GM21786 (cell line): Measurements from ENCODE around the gene SCGN.

Experiments
- ATAC-seq: cut with Tn5 transposase; IDR thresholded peaks from one replicate; pipeline ENCODE4 v1.9.1; 2021; ENCODE audit not compliant: unreplicated experiment

Gene SCGN

DNA sequence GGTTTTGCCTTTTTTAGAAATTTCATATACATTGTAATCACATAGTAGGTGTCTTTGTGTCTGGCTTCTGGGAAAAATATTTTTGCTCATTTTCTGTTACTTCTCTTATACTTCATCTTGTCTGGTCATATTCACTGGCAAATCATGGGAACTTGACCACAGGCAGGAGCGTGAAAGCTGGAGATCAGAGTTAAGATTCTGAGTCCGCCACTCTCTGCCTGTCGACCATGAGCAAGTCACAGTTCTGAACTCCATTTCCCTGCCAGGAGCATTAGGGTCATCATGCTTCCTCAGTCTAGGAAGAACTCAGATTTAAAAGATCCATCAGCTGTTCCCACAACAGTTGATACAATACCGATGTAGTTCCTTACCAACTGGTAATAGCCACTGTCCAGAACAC is 12.4 kb upstream of the SCGN start:
- ATAC-seq = no peak

DNA sequence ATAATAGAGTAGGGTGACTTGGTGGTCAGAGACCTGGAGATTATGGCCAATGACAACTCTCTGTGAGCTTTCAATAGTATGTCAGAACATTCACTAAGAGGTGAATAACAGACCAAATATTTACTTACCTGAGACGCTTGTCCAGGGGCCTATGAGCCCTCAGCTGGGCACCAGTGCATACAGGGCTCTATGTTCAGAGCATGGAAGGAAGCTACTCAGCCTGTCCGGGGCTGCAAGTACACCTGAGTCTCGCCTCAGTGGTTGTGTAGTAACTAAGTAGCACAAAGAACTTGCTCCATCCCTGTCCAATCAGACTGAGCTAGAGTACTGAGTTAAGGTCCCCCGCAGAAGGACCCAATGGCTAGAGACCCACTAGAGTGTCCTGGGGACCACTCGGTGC is 11.6 kb upstream of the SCGN start:
- ATAC-seq = no peak

- no peak for ATAC-seq
Observed at GRCh38 chr6:25640891-25641290, 11.1 kb upstream of the SCGN start.

DNA sequence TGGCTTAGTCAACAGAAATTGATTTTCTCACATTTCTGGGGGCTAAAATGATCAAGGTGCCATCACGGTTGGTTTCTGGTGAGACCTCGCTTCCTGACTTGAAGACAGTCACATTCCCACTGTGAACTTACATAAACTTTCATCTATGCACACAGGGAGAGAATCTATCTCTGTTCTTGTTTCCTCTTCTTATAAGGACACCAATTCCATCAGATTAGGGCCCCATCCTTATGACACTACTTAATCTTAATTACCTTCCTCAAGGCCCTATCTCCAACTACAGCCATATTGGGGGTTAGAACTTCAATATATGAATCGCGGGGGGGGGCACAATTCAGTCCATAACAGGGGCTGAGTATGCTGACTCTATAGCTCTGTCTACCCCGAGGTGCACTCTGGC is 10.6 kb upstream of the SCGN start:
- no peak for ATAC-seq

GRCh38 chr6:25641940-25642666 is 9.9 kb upstream of the SCGN start:
- ATAC-seq = no peak

GRCh38 chr6:25642667-25643328 is 9.2 kb upstream of the SCGN start:
- ATAC-seq = no peak

DNA sequence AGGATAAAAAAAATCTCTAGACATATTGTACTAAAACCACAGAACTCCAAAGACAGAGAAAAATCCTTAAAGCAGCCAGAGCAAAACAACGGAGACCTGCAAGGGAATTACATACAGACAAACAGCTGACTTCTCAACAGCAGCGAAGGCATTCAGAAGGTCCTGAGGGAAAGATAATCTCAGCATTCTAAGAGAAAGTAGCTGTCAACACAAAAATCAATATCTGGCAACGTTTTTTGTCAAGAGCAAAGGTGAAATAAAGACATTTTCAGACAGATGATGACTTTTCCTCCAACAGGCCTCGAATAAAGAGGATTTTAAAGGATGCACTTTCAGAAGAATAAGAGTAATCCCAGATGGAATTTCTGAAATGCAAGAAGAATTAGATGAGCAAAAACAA is 6.1 kb upstream of the SCGN start:
- no peak for ATAC-seq

DNA sequence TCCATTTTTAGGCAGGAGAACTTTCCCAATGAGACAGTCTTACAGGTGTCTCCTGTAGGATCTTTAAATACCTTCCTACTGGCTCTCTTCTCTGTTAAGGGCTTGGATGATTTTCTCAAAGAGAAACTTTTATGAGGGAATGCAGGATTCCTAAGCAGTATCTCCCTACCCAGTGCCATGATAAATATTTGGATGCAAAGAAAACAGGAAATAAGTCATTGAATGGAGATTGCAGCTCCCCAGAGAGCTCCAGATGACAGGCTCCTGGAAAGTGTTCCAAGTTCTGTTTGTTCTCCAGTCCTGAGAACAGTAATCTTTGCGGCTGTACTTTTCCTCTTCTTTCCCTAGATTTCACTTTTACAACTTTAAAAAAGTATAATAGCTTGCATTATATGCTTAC is 2.4 kb upstream of the SCGN start:
- ATAC-seq = no peak

DNA sequence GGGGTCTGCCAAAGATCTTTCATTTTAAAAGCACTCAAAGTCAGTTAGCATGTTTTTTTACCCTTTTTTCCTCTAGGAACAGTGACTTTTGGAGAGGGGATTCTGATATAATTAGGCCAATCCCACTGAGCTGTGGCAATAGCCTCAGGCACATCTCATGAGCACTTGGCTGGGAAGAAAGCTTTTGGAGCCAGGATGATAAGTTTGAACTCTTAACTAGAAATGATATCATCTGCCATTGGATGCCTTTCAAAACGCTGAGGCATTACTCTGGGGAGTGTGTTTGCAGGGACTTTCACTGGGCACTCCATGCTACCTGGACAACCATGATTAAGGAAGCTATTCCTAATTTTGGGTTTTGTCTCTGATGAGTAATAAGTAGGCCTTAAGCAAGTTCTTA is 3.7 kb downstream of the SCGN start:
- ATAC-seq = no peak

GRCh38 chr6:25659633-25660368 is 7.8 kb downstream of the SCGN start:
- no peak for ATAC-seq

DNA sequence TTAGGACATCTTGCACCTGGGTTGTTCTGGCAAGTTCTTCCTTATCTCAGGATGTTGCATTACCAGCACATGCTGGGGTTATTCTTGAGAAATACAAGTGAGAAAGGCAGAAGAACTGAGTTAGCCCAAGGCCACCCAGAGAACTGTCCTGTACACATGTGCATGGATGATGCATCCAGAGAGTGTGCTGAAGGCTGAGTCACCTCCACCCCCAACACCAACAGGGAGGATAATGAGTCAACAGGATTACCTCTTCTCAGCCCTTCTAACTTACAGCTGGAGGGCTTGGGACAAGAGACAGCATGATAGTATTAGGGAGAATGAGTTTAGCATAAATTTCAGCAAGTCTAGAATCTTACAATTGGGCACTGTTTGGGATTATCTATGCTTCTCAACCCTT is 8.5 kb downstream of the SCGN start:
- no peak for ATAC-seq

- no peak for ATAC-seq
Observed at GRCh38 chr6:25661129-25661779, 9.2 kb downstream of the SCGN start.

DNA sequence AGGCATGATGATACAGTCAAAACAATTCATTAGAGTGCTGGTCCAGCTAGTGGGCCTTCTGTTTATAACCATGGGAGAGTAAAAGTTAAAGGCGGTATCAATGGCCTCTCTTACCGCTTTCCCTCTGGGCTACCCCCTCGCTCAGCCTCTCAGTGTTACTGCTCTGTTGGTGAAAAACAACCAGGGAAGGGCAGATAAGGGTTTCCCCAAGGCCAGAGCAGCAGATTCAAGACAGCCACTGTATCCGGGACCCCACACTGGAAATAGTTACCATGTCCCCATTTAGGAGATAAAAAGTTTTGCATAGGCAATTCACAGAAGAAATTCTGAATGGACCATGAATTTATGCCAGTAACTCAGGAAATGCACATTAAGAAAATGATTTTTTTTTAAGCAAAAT is 13.4 kb downstream of the SCGN start:
- ATAC-seq = no peak

- ATAC-seq = no peak
Observed at GRCh38 chr6:25669413-25669812, 17.4 kb downstream of the SCGN start.

DNA sequence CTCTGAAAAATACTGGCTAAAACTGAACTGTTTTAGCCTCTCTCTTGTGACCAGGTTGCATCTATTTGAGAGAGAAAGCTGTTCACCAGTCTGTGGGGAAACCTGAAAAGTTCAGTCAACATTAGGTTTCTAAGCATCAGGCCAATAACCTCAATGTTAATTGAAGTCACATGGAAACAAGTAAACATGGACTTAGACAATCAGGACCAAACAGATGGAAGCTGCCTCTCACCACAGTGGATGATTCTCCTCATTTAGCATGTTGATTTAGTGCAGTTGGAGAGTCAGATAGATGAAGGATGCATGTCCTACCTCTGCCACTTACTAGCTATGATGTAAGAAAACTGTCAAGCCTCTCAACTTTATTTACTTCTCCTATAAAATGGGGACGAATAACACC is 18.2 kb downstream of the SCGN start:
- ATAC-seq = no peak

DNA sequence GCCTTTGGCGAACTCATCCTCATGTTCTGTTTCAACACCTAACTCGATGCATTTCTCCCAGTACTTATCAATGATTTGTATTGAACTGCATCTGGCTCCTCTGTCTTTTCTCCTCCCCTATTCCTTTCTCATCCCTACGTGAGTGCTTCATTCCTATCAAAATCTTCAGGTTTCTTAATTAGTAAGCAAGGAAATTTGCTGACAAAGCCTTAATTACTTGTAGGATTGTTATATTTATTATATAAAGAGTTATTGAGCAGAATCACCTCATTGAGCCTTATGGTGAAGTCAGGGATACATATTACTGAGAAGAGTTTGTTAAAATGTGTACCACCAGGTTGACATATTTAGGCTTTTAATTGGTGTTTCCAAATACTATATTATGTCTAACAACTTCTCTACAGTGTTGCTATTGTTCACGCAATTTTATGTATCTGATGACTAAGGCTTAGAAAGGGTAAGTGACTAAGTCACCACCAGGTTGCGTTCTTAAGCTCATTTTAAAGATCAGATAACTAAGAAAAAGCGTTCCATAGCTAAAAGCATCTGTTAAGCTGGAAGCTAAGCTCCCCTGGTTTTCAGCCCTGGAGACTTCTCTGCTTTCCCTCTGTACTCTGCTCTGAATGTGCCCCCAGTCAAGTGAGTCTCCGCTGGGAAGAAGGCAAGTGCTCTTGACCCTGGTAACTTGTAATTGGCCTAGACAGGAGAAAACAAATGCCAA is 18.9 kb downstream of the SCGN start:
- ATAC-seq = no peak

DNA sequence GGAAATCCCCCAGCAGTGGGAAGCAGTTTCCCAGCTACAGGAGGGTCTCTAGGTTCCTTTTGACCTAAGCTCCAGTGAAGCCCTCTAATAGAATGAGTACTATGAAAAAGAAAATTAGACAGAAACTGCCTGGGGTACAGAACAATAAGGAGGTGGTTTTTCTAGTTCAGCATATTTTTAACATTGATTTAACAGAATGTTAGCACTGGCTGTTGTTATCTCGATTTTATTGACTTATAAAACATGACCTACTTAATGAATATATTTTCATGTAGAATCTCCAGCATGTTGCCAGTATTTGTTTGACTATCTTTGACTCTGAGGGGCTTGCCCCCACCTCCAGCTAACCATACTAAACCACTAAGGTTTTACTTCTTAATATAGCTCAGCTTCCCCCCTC is 19.6 kb downstream of the SCGN start:
- no peak for ATAC-seq

DNA sequence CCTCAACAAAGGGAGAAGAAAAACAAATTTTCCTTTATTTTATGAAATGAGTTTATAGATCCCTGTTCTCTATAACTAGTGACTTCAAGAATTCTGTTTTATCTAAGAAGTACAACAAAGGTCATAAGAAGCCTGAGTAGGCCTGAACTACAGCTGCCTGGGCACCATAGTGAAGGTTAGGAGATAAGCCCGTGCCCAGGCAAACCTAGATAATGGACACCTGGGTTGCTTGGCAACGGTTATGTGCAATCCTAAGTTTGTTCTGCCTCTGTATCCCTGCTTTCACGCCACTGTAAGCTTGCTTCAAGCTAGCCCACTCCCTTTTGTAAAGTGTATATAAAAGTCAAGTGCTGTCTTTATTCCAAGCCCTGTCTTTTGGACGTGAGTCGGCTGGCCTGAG is 23.2 kb downstream of the SCGN start:
- no peak for ATAC-seq

DNA sequence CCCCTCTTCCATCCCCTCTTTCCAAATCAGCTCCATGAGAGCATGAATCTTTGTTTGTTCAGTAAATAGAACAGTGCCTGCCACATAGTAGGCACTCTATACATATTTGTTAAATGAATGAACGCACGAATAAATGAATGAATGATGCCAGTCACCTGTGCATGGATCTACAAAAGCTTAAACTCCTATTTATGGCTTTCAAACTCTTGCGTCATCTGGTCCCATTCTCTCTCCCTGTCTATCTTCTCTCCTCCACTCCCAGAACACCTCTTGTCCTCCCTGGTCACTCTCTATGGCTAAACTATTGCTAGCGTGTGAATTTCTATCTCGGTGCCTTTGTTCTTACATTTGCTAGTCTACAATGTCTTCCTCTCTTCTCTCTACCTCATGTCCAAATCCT is 24.8 kb downstream of the SCGN start:
- no peak for ATAC-seq

DNA sequence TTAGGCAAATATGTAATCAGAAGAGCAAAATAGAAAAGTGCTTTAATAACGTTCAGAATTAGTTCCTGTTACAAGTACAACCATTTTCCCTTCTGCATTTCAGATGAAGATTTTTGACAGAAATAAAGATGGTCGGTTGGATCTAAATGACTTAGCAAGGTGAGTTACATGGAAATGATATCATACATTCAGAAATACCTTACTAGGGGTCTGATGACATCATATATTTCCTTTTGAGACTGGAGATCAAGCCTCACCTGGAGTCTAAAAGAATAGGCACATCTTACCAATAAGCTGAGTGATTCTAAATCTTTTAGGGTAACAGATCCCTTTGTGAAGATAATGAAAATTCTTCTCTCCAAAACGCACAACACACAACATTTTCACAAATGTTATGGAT is 29.8 kb downstream of the SCGN start:
- no peak for ATAC-seq

- ATAC-seq = no peak
Observed at GRCh38 chr6:25682324-25682723, 30.3 kb downstream of the SCGN start.
